ENCODE measurements around the gene FTO.

Gene FTO

DNA sequence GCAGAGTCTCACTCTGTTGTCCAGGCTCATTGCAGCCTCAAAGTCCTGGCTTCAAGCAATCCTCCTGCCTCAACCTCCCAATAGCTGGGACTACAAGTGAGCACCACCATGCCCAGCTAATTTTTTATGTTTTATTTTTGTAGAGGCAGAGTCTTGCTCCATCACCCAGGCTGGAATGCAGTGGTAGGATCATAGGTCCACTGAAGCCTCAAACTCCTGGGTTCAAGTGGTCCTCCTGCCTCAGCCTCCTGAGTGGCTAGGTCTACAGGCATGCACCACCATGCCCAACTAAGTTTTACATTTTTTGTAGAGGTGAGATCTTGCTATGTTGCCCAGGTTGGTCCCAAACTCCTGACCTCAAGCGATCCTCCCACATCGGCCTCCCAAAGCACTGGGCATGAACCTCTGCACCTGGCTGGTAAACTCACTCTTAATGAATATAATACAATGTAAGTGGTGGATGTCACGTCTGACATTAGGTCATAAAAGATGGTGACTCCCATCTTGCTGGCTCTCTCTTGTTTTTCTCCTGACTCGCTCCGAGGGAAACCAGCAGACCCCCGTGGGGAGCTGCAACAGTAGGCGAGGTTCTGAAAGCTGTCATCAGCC lies 456.4 kb downstream of the FTO start:
- TF ChIP-seq, protein P1, sequence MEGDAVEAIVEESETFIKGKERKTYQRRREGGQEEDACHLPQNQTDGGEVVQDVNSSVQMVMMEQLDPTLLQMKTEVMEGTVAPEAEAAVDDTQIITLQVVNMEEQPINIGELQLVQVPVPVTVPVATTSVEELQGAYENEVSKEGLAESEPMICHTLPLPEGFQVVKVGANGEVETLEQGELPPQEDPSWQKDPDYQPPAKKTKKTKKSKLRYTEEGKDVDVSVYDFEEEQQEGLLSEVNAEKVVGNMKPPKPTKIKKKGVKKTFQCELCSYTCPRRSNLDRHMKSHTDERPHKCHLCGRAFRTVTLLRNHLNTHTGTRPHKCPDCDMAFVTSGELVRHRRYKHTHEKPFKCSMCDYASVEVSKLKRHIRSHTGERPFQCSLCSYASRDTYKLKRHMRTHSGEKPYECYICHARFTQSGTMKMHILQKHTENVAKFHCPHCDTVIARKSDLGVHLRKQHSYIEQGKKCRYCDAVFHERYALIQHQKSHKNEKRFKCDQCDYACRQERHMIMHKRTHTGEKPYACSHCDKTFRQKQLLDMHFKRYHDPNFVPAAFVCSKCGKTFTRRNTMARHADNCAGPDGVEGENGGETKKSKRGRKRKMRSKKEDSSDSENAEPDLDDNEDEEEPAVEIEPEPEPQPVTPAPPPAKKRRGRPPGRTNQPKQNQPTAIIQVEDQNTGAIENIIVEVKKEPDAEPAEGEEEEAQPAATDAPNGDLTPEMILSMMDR (IDR thresholded peaks at IDR 0.05; ENCODE audit: borderline replicate concordance, insufficient read depth, low read depth, low read length) = no peak
- no peak overlapping the region for H3K4me3 ChIP-seq (ENCODE audit: low read depth, low read length)

DNA sequence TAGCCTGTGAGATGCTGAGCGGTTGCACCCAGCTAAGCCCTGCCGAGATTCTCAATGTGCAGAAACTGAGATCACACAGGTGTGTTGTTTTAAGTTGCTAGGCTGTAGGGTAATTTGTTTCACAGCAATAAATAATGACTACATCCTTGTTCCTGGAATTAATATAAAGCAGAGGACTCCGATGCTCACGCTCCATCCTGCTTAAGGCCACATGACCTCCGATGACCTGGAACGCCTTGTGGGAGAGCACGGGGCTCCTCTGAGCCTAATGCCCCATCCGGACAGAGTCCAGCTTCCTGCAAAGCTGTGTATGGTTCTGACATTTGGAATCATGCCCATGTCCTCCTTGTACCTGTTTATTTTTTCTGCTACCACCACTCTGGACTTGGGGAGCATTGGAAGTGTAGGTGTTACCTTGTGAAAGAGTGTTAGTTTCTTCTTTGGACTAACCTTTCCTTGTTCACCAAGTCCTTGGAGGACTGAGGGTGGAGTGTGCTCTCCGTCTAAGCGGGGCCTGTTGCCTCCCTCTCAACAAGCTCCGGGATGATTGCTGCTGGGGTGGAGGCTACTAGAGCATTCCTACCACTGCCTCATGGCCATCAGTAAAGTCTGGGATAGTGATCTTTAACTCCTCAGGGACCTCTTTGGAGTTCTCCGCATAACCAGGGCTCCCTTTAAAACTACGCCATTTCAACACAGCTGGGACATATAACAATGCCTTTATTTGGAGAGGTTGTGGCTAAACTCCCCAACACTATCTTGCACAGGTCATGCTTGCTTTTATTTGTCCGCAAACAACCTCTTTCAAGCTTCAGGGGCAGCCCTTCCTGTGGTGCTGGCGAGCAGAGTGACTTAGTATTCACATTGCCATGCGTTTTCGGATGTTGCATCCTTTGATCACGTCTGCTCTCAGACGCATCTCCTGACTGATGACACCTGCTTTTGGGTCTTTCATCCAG lies 457.3 kb downstream of the FTO start:
- H3K4me3 ChIP-seq (ENCODE audit: low read depth, low read length) = no peak overlapping the region
- TF ChIP-seq, protein P1 (IDR thresholded peaks at IDR 0.05; ENCODE audit: borderline replicate concordance, insufficient read depth, low read depth, low read length) = no peak

DNA sequence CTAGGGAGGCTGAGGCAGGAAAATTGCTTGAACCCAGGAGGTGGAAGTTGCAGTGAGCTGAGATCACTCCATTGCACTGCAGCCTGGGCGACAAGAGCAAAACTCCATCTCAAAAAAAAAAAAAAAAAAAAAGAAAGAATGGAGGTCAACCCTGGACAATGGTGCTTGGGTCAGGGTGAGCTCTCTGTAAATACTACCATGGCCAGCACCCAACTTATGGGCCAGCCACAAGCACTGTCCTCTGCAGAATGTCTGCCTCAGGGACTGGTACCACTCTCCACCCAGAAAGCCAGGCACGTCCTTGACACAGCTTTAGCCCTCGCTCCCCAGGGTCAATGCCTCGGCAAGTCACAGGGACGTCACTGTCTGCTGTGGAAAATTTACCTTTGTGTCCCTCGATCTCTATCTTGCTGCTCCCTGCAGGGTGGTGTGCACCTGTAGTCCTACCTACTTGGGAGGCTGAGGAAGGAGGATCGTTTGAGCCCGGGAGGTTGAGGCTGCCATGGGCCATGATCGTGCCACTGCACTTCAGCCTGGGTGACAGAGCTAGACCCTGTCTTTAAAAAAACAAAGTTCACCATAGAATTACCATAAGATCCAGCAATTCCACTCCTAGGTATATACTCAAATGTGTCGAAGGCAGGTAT lies 459.4 kb downstream of the FTO start:
- TF ChIP-seq, protein P1 (IDR thresholded peaks at IDR 0.05; ENCODE audit: borderline replicate concordance, insufficient read depth, low read depth, low read length) = no peak
- no peak overlapping the region for H3K4me3 ChIP-seq (ENCODE audit: low read depth, low read length)

DNA sequence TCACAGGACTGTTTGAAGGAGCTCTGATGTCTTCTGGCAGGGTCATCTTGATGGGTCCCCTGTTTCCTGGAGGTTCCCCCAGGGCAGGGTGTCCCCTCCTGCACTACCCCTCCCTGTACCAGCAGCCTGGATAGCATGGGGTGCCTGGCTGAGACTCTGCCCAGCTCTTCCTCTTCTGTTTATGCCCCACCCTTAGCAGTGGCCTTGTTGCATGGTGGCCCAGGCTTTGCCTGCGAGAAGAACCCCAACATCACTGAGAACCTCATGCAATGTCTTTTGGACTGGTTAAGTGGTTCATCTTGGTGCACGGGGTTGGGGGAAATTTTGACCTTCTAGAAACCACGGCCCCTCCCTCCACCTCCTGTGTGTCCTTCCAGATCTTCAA lies 460.8 kb downstream of the FTO start:
- TF ChIP-seq, protein P1 (IDR thresholded peaks at IDR 0.05; ENCODE audit: borderline replicate concordance, insufficient read depth, low read depth, low read length) = no peak
- no peak overlapping the region for H3K4me3 ChIP-seq (ENCODE audit: low read depth, low read length)

DNA sequence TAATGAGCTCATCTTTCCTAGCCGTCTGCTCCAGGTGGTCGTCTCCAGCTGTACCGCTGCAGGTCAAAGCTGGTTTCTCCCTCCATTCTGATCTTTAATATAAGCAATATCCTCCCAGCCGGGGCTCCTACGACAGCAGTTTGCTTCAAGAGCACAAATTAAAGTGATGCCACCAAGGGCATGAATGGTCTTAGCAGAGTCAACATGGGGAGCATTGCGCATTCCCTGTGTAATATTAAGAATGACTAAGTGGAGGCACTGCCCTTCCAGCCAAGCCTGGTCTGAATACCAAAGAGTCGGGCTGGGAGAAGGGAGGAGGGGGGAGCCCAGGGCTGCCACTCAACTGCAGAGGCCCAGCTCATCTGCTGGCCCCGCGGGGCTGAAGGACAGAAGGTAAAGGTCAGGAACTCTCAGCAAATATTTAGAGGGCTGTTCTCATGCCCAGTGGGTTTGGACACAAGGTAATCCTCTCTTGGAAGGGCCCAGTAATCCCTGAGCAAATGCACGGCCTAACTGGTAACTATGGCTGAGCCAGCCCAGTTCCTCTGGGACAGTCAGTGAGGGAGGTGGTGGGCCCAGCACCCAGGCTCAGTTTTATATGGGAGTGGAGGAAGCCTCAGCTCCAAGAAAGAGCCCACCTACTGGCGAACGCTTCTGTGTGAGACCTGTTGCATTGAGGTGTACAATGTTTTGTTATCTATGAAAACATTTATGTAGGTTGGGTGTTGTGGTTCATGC lies 461.4 kb downstream of the FTO start:
- TF ChIP-seq, protein P1 (IDR thresholded peaks at IDR 0.05; ENCODE audit: borderline replicate concordance, insufficient read depth, low read depth, low read length) = no peak
- no peak overlapping the region for H3K4me3 ChIP-seq (ENCODE audit: low read depth, low read length)

DNA sequence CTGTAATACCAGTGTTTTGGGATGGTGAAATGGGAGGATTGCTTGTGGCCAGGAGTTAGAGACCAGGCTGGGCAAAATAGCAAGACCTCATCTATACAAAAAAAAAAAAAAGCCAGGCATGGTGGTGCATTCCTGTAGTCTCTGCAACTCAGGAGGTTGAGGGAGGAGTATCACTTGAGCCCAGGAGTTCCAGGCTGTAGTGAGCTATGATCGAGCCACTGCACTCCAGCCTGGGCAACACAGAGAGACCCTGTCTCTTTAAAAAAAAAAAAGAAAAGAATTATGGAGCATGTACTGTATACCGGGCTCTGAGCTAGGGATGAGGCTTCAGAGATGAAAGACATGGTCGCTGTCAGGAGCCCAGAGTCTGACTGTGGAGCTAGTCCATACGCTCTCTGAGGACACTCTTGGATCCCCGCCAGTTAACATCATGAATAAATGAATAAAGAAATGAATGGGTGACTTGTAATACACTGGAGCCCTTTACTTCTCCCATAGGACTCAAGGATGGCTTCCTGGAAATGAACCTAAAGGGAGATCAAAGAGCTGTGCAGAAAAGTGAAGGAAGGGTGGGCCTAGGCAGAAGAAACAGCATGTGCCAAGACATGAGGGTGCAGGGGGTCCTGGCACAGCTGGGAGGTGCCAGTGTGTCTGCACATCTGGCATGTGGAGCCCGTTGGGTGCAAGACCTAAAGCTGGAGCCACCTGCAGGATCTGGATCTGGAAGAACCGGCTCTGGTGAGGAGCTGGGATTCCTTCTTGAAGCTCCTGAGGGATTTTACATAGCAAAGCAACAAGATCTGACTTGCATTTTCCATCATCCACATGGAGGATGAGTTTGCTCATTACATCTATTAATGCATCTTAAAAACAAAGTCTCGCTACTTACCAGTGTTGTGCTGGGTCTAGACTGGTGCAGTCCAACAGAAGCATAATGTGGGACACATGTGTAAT lies 462.2 kb downstream of the FTO start:
- TF ChIP-seq, protein P1 (IDR thresholded peaks at IDR 0.05; ENCODE audit: borderline replicate concordance, insufficient read depth, low read depth, low read length) = no peak
- no peak overlapping the region for H3K4me3 ChIP-seq (ENCODE audit: low read depth, low read length)

Measured in GM12875 (cell line).